GM21423 (cell line): ENCODE data around the gene PTPRU.

ENCODE experiments used
- ATAC-seq: cut with Tn5 transposase; IDR thresholded peaks from one replicate; pipeline ENCODE4 v1.9.1; 2021; ENCODE audit warnings: mild to moderate bottlenecking, moderate library complexity; ENCODE audit not compliant: unreplicated experiment

PTPRU gene

GRCh38 chr1:29356663-29357062, 120.3 kb downstream of the PTPRU start:
- ATAC-seq, result no peak

GRCh38 chr1:29357452-29357851, 121.1 kb downstream of the PTPRU start:
- ATAC-seq, result no peak

GRCh38 chr1:29358183-29358582, 121.9 kb downstream of the PTPRU start:
- no peak for ATAC-seq

DNA sequence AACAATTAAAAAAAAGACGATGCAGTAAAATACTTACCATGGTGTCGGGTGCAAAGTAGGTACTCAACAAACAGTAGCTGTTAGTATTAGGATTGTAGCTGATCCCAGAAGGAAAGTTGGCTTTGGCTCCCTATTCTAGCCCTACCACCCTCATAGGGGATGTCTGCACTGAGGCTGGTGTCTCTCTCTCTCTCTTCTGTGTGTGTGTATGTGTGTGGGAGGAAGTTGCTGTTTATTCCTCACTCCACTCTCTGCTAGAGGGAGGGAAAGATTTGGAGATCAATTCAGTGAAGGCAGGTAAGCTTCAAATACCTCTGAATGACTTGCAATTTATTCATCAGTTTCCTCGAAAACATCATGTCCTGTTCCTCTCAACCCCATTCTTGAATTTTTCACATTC, 124.4 kb downstream of the PTPRU start:
- ATAC-seq, result no peak

- ATAC-seq, result no peak
Observed at GRCh38 chr1:29361686-29362085, 125.4 kb downstream of the PTPRU start.

DNA sequence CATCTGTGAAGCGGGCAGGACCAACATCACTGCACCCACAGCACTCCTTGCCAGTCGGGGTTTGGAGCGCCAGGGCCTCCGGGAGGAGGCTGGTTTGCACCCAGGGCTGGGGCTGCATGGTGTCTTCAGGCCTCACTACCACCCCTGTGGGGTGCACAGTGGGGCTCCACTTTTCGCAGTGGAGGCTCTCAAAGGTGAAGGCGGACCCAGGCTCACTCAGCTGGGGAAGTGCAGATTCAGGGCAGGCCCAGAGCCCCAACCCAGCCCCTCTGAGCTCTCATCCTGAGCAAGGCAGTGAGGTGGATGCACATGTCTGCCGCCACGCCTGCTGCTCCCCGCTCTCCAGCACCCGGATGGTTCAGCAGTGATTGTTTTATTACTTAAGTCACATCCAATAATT, 125.8 kb downstream of the PTPRU start:
- no peak for ATAC-seq

GRCh38 chr1:29362764-29363163, 126.4 kb downstream of the PTPRU start:
- ATAC-seq, result no peak

GRCh38 chr1:29363536-29363935, 127.2 kb downstream of the PTPRU start:
- ATAC-seq, result no peak

DNA sequence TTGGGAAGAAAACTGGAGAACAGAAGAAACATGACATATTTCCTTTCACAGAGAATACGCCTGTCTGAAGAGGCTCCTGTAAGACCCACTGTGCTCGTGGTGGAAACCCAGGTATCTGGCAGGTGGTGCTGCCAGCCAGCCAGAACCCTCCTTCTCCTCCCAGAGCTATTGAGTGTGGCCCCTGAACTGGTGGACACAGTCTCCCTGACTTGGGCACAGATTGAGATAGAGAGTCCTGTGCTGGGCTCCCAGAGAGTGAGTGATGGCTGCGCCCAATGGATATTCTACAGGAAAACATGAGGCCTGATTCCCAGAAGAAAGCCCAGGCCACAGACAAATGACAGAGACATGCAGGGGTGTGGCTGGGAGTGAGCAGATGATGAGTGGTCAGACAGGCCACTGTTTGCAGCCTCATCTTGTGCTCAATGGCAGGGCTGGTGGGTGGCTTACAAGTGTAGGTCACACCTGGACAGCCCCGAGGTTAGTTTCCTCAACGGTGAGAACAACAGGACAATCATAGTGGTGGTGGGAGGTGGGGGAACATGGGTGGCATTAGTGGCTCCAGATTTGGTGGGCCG, 127.9 kb downstream of the PTPRU start:
- no peak for ATAC-seq

- ATAC-seq, result no peak
Observed at GRCh38 chr1:29365906-29366670, 129.8 kb downstream of the PTPRU start.

GRCh38 chr1:29368936-29369932, 132.9 kb downstream of the PTPRU start:
- no peak for ATAC-seq

DNA sequence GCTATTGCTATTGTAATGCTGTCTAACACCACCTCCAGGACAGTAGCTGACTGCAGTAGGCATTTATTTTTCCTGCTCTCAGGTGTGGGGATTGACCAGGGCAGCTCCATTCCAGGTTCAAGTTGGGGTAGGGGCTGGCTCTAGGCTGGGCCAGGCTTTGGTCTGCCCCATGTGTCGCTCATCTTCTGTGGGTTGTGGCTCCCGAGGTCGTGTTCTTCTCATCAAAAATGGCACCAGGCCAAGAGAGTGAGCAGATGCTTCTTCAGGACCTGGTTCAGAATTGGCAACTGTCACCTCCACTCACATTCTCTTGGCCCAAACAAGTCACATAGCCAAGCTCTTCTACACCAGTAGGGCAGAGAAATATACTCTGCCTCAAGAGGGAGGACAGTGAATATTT, 133.7 kb downstream of the PTPRU start:
- no peak for ATAC-seq

GRCh38 chr1:29371332-29371731, 135.0 kb downstream of the PTPRU start:
- ATAC-seq, result no peak

- no peak for ATAC-seq
Observed at GRCh38 chr1:29372108-29372507, 135.8 kb downstream of the PTPRU start.
